IPS-NIHi11 (cell line): ENCODE results near the gene NFATC1.

ENCODE experiments used
- DNase-seq: peaks from one replicate; pipeline ENCODE4 v3.0.0; 2012; ENCODE audit warnings: mixed read lengths, low spot score

Gene NFATC1

GRCh38 chr18:79389689-79390088 lies 6.0 kb upstream of the NFATC1 start:
- DNase-seq = no peak

DNA sequence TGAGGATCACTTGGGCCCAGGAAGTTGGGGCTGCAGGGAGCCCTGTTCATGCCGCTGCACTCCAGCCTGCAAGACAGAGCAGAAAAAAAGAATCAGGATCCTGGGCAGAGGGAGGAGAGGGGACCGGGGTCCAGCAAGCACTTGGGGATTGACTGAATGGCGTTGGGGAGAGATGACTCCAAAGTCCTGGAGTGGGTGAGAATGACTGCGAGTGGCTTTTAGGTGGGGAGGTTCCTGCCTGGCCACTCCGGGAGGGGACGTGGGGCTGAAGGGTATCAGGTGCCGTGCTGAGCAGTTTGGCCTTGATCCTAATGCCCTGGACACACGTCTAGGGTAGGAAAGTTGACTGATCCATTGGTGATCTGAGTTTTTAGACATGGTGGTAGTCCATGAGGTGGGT lies 3.5 kb upstream of the NFATC1 start:
- no peak for DNase-seq

- DNase-seq = no peak
Measured at GRCh38 chr18:79393181-79393634, 2.5 kb upstream of the NFATC1 start.

DNA sequence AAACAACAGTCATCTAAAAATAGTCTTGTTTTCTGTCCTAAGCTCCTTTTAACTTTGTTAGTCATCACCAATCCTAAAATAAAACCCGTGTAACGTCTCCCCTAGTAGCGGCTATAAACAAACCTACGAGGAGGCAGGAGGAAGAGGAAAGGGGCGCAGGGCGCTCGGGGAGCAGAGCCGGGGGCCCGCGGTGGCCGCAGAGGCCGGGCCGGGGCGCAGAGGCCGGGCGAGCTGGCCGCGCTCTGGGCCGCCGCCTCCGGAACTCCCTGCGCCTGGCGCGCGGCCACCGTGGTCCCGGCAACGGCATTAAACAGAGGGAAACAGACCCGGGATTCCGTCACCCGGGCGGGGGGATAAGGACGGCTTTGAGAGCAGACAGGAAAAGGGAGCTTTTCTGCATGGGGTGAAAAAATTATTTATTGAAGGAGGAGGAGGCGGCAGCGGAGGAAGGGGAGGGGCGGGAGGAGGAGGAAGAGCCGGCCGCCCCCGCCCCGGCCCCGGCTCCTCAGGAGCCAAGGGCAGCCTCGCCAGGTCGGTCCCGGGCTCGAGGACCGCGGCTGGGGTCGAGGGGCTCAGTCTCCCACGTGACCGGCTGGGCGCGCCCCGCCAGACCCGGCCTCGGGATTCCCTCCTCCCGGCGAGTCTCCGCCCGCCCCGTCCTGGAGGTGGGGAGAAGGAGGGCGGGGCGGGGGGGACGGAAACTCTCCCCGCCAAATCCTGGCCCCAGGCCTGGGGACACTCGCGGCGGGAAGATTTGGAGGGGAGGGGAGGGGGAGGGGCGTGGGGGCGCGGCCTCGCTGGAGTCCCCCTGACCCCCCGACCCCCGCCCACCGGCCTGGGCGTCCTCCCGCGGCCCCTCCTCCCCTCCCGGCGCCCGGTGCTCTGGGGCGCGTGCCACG lies 1.8 kb upstream of the NFATC1 start:
- peak; percentile 88 for DNase-seq

DNA sequence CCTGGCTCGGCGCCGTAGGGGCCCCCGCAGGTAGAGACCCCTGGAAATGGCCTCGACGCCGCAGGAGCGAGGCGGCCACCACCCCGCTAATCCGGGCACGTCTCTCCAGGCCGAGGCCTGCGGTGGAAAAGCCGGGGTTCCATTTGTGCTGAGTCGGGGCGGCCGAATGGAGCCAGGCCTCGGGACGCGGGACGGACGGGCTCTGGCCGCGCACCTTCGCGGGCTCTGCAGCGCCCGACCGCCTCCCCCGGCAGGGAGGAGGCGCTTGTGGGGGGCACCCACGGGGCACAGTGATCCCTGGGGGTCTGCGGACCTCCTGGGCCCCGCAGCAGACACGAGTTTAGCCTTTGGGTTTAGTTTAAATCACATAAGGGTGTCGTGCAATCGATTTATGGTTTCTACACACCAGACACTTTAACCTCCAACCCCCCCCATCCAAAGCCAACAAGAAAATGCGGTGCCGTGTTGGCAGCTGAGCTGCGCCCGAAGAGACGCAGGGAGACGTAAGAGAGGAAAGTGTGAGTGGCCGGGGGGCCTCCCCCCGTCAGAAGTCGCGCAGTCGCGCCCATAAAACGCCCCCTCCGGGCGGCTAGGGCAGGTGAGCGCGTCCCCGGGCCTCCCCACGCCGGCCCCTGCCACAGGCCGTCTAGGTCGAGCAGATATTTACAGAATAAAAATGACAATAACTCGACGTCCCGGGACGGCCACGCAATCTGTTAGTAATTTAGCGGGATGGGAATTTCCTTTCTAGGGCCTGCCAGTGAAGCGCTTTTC lies 1.0 kb upstream of the NFATC1 start:
- DNase-seq = no peak

GRCh38 chr18:79395308-79395640 lies 456 bp upstream of the NFATC1 start:
- DNase-seq = no peak

GRCh38 chr18:79396431-79397246 lies 909 bp downstream of the NFATC1 start:
- DNase-seq = no peak

GRCh38 chr18:79397247-79397829 lies 1.6 kb downstream of the NFATC1 start:
- DNase-seq = no peak

DNA sequence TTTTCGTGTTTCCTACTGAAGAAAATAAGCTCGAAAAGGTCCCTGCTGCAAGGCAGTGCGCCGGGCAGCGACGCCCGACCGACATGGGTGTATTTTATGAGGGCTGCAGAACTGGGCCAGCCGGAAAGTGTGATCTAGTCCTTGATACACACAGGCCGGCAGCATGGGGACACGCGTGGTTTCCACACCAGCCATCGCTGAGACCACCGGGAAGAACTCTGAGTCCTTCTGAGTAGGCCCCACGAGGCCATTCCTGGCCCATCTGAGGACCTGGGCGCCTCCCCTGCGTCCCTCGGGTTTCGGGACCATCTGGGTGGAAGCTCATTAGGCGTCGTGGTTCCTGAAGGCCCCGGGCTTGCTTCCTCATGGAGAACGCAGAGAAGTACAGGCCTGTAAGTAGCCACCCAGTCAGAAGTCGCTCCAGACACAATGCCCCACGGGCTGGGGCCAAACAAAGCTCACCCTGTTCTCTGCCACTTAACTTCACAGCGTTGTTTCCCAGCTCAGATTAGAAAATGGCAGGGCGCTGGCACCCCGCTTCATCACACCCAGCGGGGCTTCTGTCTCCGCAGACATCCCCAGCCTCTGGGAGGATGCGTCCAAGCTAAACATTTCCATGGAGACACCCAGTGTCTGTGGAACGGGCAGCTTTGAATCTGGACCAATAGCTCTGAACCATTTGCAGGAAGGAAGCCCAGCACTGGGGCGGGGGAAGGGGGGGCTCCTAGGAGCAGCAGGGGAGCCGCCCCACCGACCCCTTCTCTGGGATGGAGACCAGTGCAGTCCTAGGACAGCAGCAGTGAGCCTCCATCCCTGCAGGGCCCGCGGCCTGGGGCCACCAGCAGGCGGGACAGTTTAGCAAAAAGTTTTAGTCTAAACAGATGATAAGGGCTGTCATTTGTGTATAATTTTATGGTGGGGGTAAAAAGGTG lies 2.4 kb downstream of the NFATC1 start:
- DNase-seq = no peak

- no peak for DNase-seq
Measured at GRCh38 chr18:79399275-79400081, 3.7 kb downstream of the NFATC1 start.

DNA sequence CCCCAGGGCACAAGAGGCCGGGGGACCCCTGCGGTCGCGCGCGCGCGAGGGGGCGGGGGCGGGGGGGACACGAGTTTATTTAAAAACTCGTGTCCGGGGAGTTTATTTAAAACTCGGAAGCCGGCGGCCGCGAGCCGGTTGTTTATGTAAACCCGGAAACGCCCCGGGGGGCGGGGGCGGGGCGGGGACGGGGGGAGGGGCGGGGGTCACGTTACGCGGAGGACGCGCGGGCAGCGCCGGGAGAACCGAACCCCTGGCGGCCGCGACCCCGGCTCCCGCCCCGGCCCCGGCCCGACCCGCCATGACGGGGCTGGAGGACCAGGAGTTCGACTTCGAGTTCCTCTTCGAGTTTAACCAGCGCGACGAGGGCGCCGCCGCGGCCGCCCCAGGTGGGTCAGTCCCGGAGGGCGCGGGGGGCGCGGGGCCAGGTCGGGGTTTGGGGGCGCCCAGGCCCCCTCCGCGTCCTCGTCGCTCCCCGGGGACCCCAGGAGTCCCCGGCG lies 4.4 kb downstream of the NFATC1 start:
- DNase-seq = peak; percentile 74

DNA sequence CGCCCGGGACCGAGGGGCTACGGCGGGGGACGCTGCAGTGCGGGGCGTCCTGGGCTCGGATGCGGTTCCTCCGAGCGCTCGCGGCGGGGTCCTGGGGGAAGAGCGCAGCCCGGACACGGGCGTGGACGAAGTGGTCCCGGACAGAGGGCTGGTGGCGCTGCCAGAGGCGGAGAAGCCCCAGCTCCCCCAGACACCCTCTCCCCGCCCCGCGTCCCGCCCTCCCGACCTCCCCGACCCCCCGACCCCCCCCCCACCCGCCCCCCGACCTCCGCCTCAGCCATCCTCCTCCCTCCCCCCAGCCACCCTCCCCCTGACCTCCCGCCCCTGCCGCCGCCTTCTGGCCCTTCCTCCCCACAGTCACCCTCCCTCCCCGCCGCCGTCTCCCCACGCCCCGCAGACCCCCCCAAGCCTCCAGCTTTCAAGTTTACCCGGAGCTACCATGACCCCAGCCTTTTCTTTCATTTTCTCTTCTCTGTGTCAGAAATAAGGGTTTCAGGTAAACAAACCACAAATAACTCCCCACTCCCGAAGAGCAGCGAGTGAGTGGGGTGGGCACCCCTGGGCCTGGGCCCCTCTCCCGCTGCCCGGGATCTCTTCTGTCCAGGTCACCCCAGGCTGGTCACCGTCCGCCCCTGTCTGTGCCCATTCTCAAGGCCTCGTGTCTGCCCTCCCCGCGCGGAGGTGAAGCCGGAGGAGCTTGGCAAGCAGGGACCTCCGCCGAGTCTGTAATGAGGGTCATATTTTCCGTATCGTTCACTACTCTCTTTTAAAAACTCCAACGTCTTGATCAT lies 5.1 kb downstream of the NFATC1 start:
- DNase-seq = peak; percentile 80

GRCh38 chr18:79401494-79402208 lies 5.9 kb downstream of the NFATC1 start:
- DNase-seq = no peak

GRCh38 chr18:79402209-79402576 lies 6.5 kb downstream of the NFATC1 start:
- no peak for DNase-seq

DNA sequence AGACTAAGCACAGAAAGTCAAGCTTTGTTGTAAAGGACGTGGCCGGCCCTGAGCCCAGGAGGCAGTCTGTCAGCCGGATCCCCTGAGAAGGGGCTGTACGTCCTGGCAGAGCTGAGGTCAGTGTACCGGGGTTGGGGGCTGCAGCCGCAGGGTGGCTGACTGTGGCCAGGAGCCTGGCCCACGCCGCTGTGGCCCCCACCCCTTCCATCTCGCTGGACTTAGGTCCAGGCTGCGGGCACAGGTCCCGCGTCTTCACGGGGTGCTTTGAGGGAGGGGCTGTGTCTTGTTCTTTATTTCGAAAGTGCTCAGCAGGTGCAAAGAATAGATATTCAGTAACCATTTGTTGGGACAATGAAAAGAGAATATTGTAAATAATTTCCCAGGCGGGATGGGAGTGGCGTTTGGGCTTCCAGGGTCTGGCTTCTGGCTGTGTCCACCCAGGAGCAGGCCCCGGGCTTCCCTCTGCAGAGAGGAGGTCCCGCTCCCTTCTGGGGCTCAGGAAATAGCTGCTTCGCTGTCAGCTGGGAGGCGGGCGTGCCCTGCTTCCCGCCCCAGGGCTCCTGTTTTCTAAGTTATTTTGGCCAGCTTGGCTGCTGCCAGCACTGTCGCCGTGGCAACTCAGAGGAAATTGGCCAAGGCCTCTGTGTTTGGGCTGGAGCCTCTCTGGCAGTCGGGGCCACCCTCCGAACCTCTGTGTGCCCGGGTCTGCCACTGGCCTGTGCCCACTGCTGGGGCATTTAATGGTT lies 7.4 kb downstream of the NFATC1 start:
- DNase-seq = peak; percentile 70

DNA sequence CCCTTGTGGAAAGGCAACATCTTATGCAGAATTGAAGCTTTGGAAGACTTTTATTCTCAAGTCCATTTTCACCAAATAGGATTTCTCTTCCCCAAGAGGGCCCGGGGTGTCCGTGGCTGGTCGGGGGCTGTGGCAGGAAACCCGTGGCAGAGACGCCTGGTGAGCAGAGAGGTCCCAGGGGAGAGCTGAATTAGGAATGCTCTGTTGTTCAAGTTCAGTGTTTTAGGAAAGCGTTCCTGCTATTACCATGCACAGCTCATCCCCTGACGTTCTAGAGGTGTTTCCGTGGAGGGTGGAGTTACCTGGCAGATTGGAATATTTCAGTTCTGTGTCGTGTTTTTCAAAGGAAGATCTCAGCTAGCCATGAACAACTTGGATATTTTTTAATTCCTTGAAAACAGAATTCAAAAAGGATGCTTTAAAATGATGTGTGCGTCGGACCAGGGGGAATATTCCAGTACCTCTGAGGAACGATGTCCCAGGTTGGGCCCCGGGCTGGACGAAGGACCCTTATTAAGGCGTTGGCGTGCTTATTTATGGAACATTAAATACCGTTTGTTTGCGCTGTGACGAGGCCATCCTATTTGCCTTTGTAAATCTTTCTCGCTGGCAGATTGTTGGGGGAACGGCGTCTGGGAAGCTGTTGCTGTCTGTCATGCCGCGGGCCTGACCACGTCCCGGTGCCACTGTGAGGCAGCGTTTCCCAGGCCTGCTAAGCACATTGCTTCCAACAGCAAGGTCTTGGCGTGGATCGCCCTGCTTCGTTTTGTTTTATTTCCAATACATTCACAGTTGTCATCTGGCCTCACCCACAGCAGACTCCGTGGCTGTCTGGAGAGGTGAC lies 8.2 kb downstream of the NFATC1 start:
- no peak for DNase-seq

GRCh38 chr18:79404567-79404910 lies 8.8 kb downstream of the NFATC1 start:
- no peak for DNase-seq
